Measurements from ENCODE around the gene IKBKG. TPM values are rescaled to one million over a fixed set of nuclear protein-coding genes. Genes with fewer than 3 reads are reported as not detected.
"Not testable (repeated sequence)": the region's sequence is repeated elsewhere in the genome, so short reads cannot be mapped to it uniquely, and the experiment has no call there.

Gene IKBKG, protein sequence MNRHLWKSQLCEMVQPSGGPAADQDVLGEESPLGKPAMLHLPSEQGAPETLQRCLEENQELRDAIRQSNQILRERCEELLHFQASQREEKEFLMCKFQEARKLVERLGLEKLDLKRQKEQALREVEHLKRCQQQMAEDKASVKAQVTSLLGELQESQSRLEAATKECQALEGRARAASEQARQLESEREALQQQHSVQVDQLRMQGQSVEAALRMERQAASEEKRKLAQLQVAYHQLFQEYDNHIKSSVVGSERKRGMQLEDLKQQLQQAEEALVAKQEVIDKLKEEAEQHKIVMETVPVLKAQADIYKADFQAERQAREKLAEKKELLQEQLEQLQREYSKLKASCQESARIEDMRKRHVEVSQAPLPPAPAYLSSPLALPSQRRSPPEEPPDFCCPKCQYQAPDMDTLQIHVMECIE
- total RNA-seq (2014; rRNA removed; shearing (Covaris generic)) (9.9 and 14.3 TPM in 2 replicates), total RNA-seq (2022) (31.6 and 34.4 TPM in 2 replicates), Bru-seq, nascent RNA (percentile 50 among the genes with signal in this experiment), BruChase-seq, experiment 1, labeled RNA remaining after a 6-hour chase (percentile 50 among the genes with signal in this experiment), BruChase-seq, experiment 2, labeled RNA remaining after a 2-hour chase (percentile 52 among the genes with signal in this experiment)
- long read RNA-seq, transcript IKBKG-206 (10 exons, 2,299 nt) = major isoform, 51 of 67 reads
- long read RNA-seq, partial matches to known transcripts = 4 of 67 reads
- long read RNA-seq, other reads (novel, unspliced or antisense) = 11 of 67 reads

DNA sequence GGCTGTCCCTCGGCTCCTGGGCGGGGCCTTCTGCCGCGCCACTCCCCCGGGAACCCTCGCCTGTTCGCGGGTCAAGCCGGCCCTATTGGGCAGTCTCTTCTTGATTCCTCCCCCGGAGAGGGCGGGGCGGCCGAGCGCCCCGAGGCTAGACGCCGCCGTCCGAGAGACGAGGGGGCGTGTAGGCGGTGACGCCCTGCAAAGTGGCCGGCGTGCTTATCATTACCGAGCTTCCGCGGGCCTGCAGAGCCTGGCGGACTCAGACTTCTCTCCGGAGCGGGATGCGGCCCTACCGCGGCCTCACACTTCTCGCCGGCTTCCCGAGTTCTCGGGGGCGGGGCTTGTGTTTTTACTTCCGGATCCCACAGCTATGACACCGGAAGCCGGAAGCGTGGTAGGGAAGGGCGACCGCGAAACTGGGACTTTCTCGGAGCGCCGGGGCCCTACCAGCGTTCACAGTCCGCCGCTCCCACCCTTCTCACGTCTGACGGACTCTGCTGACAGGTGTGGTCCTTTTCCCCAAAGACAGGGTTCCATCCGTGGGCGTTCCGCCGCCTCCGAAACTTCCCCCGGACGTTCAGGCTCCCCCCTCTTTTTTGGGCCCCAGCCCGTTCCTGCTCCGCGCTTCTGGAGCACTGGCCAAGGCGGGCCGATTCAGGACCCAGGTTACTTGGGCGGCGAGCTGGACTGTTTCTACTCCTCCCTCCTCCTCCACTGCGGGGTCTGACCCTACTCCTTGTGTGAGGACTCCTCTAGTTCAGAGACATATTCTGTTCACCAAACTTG is at the start of gene IKBKG:
TSS of gene IKBKG (plus strand) at position 376 of the 783 bp plus-strand sequence. CDS start 4,383 bp downstream, outside the sequence.
- DNase-seq (ENCODE audit: low spot score) = peak; percentile 89
- ChIA-PET CTCF (ENCODE audit: unreplicated experiment) (no interaction called here), POLR2A (interaction anchor here (0.6 kb wide), 1 partner anchor 37 kb away, joined by 4 read pairs; no protein-coding TSS in a partner anchor)
- Histone ChIP-seq H3K27ac (ENCODE audit: low read depth, low read length, poor library complexity, severe bottlenecking) (peak within 1 kb of the TSS; percentile 93), H3K36me3 (ENCODE audit: insufficient read depth, low read length) (peaks cover 30% of the 10 kb centered on the region), H3K9me2 (ENCODE audit: insufficient read depth, low read length) (no peaks in the 10 kb centered on the region), H2AFZ (ENCODE audit: low read length) (peak within 1 kb of the TSS; percentile 67; the same call in 1 of the 2 replicates), H3K9me3 (ENCODE audit: low read length) (no peaks in the 10 kb centered on the region), H3K79me2 (ENCODE audit: insufficient read depth, low read depth, low read length) (peaks cover 38% of the 10 kb centered on the region), H3K4me2 (ENCODE audit: low read length) (peak within 1 kb of the TSS; percentile 97), H4K20me1 (ENCODE audit: insufficient read depth, low read length) (no peaks in the 10 kb centered on the region), H3K4me1 (ENCODE audit: insufficient read depth, low read length, poor library complexity, severe bottlenecking) (peaks cover 12% of the 10 kb centered on the region), H3K4me3 (ENCODE audit: low read depth, low read length, poor library complexity, severe bottlenecking) (peak within 1 kb of the TSS; percentile 89)
- TF ChIP-seq, protein P1, sequence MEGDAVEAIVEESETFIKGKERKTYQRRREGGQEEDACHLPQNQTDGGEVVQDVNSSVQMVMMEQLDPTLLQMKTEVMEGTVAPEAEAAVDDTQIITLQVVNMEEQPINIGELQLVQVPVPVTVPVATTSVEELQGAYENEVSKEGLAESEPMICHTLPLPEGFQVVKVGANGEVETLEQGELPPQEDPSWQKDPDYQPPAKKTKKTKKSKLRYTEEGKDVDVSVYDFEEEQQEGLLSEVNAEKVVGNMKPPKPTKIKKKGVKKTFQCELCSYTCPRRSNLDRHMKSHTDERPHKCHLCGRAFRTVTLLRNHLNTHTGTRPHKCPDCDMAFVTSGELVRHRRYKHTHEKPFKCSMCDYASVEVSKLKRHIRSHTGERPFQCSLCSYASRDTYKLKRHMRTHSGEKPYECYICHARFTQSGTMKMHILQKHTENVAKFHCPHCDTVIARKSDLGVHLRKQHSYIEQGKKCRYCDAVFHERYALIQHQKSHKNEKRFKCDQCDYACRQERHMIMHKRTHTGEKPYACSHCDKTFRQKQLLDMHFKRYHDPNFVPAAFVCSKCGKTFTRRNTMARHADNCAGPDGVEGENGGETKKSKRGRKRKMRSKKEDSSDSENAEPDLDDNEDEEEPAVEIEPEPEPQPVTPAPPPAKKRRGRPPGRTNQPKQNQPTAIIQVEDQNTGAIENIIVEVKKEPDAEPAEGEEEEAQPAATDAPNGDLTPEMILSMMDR (conservative IDR thresholded peaks at IDR 0.05; ENCODE audit: low read length) = no peak
- TF ChIP-seq EZH2phosphoT487 (IDR thresholded peaks at IDR 0.05; ENCODE audit: borderline replicate concordance, low read depth, low read length) = no peak
- intact Hi-C loops (cut with micrococcal nuclease; ENCODE audit: unreplicated experiment) = no loop called here
- no TSS peak for BruUV-seq (replicated peaks)

DNA sequence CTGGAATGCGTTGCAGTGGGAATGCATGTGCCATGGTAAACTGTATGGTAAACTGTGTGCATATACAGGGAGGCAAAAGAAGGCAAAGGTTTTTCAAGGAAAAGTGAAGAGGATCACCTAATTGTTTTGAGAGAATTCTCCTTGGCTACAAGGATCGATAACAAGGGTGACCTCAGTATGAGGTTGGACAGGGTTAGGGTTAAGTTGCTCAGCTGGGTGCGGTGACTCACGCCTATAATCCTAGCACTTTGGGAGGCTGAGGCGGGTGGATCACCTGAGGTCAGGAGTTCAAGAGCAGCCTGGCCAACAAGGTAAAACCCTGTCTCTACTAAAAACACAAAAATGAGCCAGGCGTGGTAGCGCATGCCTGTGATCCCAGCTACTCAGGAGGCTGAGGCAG is 46.0 kb upstream of the IKBKG start:
- H3K79me2 ChIP-seq (ENCODE audit: insufficient read depth, low read depth, low read length); H3K4me1 ChIP-seq (ENCODE audit: insufficient read depth, low read length, poor library complexity, severe bottlenecking); H3K4me2 ChIP-seq (ENCODE audit: low read length); BruUV-seq (replicated peaks); H3K9me2 ChIP-seq (ENCODE audit: insufficient read depth, low read length); H3K9me3 ChIP-seq (ENCODE audit: low read length); H3K27ac ChIP-seq (ENCODE audit: low read depth, low read length, poor library complexity, severe bottlenecking); H4K20me1 ChIP-seq (ENCODE audit: insufficient read depth, low read length); intact Hi-C loops (cut with micrococcal nuclease; ENCODE audit: unreplicated experiment); H2AFZ ChIP-seq (ENCODE audit: low read length); H3K36me3 ChIP-seq (ENCODE audit: insufficient read depth, low read length); H3K4me3 ChIP-seq (ENCODE audit: low read depth, low read length, poor library complexity, severe bottlenecking); CTCF ChIA-PET (ENCODE audit: unreplicated experiment); DNase-seq (ENCODE audit: low spot score): not testable (repeated sequence)
- POLR2A ChIA-PET = interaction anchor here (0.7 kb wide), 3 partner anchors 25 to 557 kb away, joined by 3 to 4 read pairs (median 4); partner anchors contain the start of gene RENBP

DNA sequence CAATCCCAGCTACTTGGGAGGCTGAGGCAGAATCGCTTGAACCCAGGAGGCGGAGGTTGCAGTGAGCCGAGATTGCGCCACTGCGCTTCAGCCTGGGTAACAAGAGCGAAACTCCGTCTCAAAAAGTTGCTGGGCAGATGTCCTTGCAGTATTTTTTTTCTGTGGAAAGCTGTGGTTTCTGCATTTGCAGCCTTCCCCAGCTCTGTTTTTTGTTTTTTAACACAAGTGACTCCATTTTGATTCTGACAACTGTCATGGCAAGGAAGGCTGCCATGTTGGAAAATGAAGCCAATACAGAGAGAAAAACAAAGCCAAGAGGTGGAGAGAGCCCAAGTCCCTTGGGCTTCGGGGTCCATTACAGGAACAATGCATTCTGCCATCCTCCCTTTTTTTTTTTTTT is 45.3 kb upstream of the IKBKG start:
- TF ChIP-seq, protein P1 (conservative IDR thresholded peaks at IDR 0.05; ENCODE audit: low read length) = no peak
- no peak for TF ChIP-seq EZH2phosphoT487 (IDR thresholded peaks at IDR 0.05; ENCODE audit: borderline replicate concordance, low read depth, low read length)
- no TSS peak for BruUV-seq (replicated peaks)
- Histone ChIP-seq H3K36me3 (ENCODE audit: insufficient read depth, low read length) (no peaks in the 10 kb centered on the region), H3K9me2 (ENCODE audit: insufficient read depth, low read length) (no peaks in the 10 kb centered on the region), H3K4me1 (ENCODE audit: insufficient read depth, low read length, poor library complexity, severe bottlenecking) (no peaks in the 10 kb centered on the region), H2AFZ (ENCODE audit: low read length) (no peak overlapping the region), H3K27ac (ENCODE audit: low read depth, low read length, poor library complexity, severe bottlenecking) (no peak overlapping the region), H3K4me3 (ENCODE audit: low read depth, low read length, poor library complexity, severe bottlenecking) (no peak overlapping the region), H4K20me1 (ENCODE audit: insufficient read depth, low read length) (no peaks in the 10 kb centered on the region), H3K9me3 (ENCODE audit: low read length) (no peaks in the 10 kb centered on the region), H3K79me2 (ENCODE audit: insufficient read depth, low read depth, low read length) (no peaks in the 10 kb centered on the region), H3K4me2 (ENCODE audit: low read length) (no peak overlapping the region)
- DNase-seq (ENCODE audit: low spot score) = no peak
- POLR2A ChIA-PET = interaction anchor here (0.7 to 0.9 kb wide), 3 partner anchors 11 to 75 kb away, joined by 4 to 8 read pairs (median 4); partner anchors contain the start of gene SLC10A3
- intact Hi-C loops (cut with micrococcal nuclease; ENCODE audit: unreplicated experiment) = no loop called here
- CTCF ChIA-PET (ENCODE audit: unreplicated experiment) = no interaction called here

All from OCI-LY7 (cell line).